H9 (cell line): ENCODE results near the gene CACNB3. TPM values are rescaled to one million over a fixed set of nuclear protein-coding genes. Genes with fewer than 3 reads are reported as not detected.
A peak's percentile ranks its signal among the peaks of the same experiment; 100 is the strongest.

Source experiments
- DNase-seq: peaks from one replicate; pipeline ENCODE4 v3.0.0-alpha.2; 2017
- H2AFZ ChIP-seq: one replicate; pipeline ENCODE4 v1.6.1; 2013; ENCODE audit warnings: mild to moderate bottlenecking, low read length, control low read depth, moderate library complexity
- H2AK5ac ChIP-seq: 2 replicates; pipeline ENCODE4 v1.6.1; 2013; ENCODE audit warnings: low read length, control low read depth, mixed read lengths; ENCODE audit not compliant: insufficient read length
- H2BK120ac ChIP-seq: one replicate; pipeline ENCODE4 v1.6.1; 2013; ENCODE audit warnings: low read depth, mild to moderate bottlenecking, low read length, control low read depth, inconsistent platforms; ENCODE audit not compliant: poor library complexity, severe bottlenecking
- H2BK12ac ChIP-seq: 2 replicates; pipeline ENCODE4 v1.6.1; 2013; ENCODE audit warnings: low read length, control low read depth, mixed read lengths, low read depth; ENCODE audit not compliant: insufficient read length
- H2BK15ac ChIP-seq: 2 replicates; pipeline ENCODE4 v1.6.1; 2013; ENCODE audit warnings: low read depth, low read length, control low read depth
- H2BK20ac ChIP-seq: one replicate; pipeline ENCODE4 v1.6.1; 2013; ENCODE audit warnings: low read depth, mild to moderate bottlenecking, low read length, control low read depth, inconsistent platforms; ENCODE audit not compliant: poor library complexity, severe bottlenecking
- H2BK5ac ChIP-seq: 2 replicates; pipeline ENCODE4 v1.6.1; 2013; ENCODE audit warnings: low read length, control low read depth, mixed read lengths; ENCODE audit not compliant: insufficient read length
- H3K14ac ChIP-seq: 2 replicates; pipeline ENCODE4 v1.6.1; 2013; ENCODE audit warnings: low read length, control low read depth; ENCODE audit not compliant: insufficient read depth
- H3K18ac ChIP-seq: 2 replicates; pipeline ENCODE4 v1.6.1; 2013; ENCODE audit warnings: low read depth, mild to moderate bottlenecking, mixed read lengths, low read length, control low read depth; ENCODE audit not compliant: insufficient read length
- H3K23ac ChIP-seq: 2 replicates; pipeline ENCODE4 v1.6.1; 2013; ENCODE audit warnings: low read length, control low read depth, mixed read lengths, low read depth; ENCODE audit not compliant: insufficient read length
- H3K23me2 ChIP-seq: 2 replicates; pipeline ENCODE4 v1.6.1; 2013; ENCODE audit warnings: low read depth, mild to moderate bottlenecking, mixed read lengths, low read length, control low read depth; ENCODE audit not compliant: insufficient read length, poor library complexity, severe bottlenecking
- H3K27ac ChIP-seq: 2 replicates; pipeline ENCODE4 v1.5.1; 2013; ENCODE audit warnings: low read length, control low read depth, mixed read lengths, low read depth; ENCODE audit not compliant: insufficient read length
- H3K27me3 ChIP-seq: 2 replicates; pipeline ENCODE4 v1.6.1; 2013; ENCODE audit warnings: low read length, control low read depth, inconsistent platforms; ENCODE audit not compliant: insufficient read depth
- H3K4ac ChIP-seq: 2 replicates; pipeline ENCODE4 v1.6.1; 2013; ENCODE audit warnings: low read depth, mild to moderate bottlenecking, control low read depth, inconsistent platforms, low read length, moderate library complexity
- H3K4me1 ChIP-seq: 2 replicates; pipeline ENCODE4 v1.6.1; 2013; ENCODE audit warnings: low read length, control low read depth, inconsistent platforms; ENCODE audit not compliant: insufficient read depth
- H3K4me2 ChIP-seq: 2 replicates; pipeline ENCODE4 v1.6.1; 2013; ENCODE audit warnings: low read length, control low read depth, mixed read lengths; ENCODE audit not compliant: insufficient read length, insufficient read depth
- H3K56ac ChIP-seq: 2 replicates; pipeline ENCODE4 v1.6.1; 2013; ENCODE audit warnings: low read depth, mild to moderate bottlenecking, mixed read lengths, low read length, control low read depth; ENCODE audit not compliant: insufficient read length
- H3K79me1 ChIP-seq: 2 replicates; pipeline ENCODE4 v1.6.1; 2013; ENCODE audit warnings: low read depth, mild to moderate bottlenecking, moderate library complexity, low read length, control low read depth, inconsistent platforms; ENCODE audit not compliant: insufficient read depth, poor library complexity, severe bottlenecking
- H3K79me2 ChIP-seq: 2 replicates; pipeline ENCODE4 v1.6.1; 2013; ENCODE audit warnings: low read length, control low read depth, inconsistent platforms; ENCODE audit not compliant: insufficient read depth
- H3K9ac ChIP-seq: 2 replicates; pipeline ENCODE4 v1.6.1; 2013; ENCODE audit warnings: low read length, control low read depth, mixed read lengths; ENCODE audit not compliant: insufficient read length; ENCODE audit errors: extremely low read depth
- H3K9me3 ChIP-seq: one replicate; pipeline ENCODE4 v1.6.1; 2013; ENCODE audit warnings: low read depth, low read length, inconsistent platforms; ENCODE audit not compliant: control insufficient read depth
- H3T11ph ChIP-seq: one replicate; pipeline ENCODE4 v1.6.1; 2013; ENCODE audit warnings: mild to moderate bottlenecking, low read length, control low read depth, inconsistent platforms
- H4K20me1 ChIP-seq: one replicate; pipeline ENCODE4 v1.6.1; 2013; ENCODE audit not compliant: control insufficient read depth, insufficient read length, insufficient read depth
- H4K5ac ChIP-seq: 2 replicates; pipeline ENCODE4 v1.6.1; 2013; ENCODE audit warnings: low read depth, mild to moderate bottlenecking, mixed read lengths, low read length, control low read depth; ENCODE audit not compliant: insufficient read length
- H4K8ac ChIP-seq: replicated peaks from 2 replicates; pipeline ENCODE4 v1.6.1; 2013; ENCODE audit warnings: low read length, control low read depth, mixed read lengths, low read depth; ENCODE audit not compliant: insufficient read length
- H4K91ac ChIP-seq: 2 replicates; pipeline ENCODE4 v1.6.1; 2013; ENCODE audit warnings: low read depth, mild to moderate bottlenecking, moderate library complexity, mixed read lengths, low read length, control low read depth; ENCODE audit not compliant: insufficient read length
- H3K27ac Mint-ChIP-seq, 3 experiments: 2 replicates in 2 of 3; 3 replicates in 1 of 3; pipeline ENCODE4 v1.8.0; 2020 to 2021; ENCODE audit warnings: mixed read lengths in 3 of 3, mild to moderate bottlenecking in 1 of 3, moderate library complexity in 1 of 3
- H3K27me3 Mint-ChIP-seq: 2 replicates; pipeline ENCODE4 v1.8.0; 2021; ENCODE audit warnings: low read depth, mild to moderate bottlenecking, moderate library complexity, mixed read lengths
- H3K36me3 Mint-ChIP-seq, 3 experiments: 2 replicates in 2 of 3; 3 replicates in 1 of 3; pipeline ENCODE4 v1.8.0; 2020 to 2021; ENCODE audit warnings: low read depth in 3 of 3, mixed read lengths in 3 of 3; ENCODE audit not compliant: insufficient read depth in 1 of 3
- H3K4me1 Mint-ChIP-seq, 2 experiments: 2 replicates each; pipeline ENCODE4 v1.8.0; 2020; ENCODE audit warnings: mixed read lengths in 2 of 2
- H3K4me3 Mint-ChIP-seq, 2 experiments: 2 replicates in 1 of 2; 3 replicates in 1 of 2; pipeline ENCODE4 v1.8.0; 2020 to 2021; ENCODE audit warnings: mild to moderate bottlenecking in 2 of 2, mixed read lengths in 2 of 2, moderate library complexity in 1 of 2
- H3K9me3 Mint-ChIP-seq, 2 experiments: 2 replicates in 1 of 2; 3 replicates in 1 of 2; pipeline ENCODE4 v1.8.0; 2020; ENCODE audit warnings: mild to moderate bottlenecking in 2 of 2, mixed read lengths in 2 of 2, moderate library complexity in 1 of 2
- CTCF ChIP-seq: fragments of 200-600 bp; sonication (generic); conservative IDR thresholded peaks from 3 replicates; pipeline ENCODE4 v1.8.0; 2021; ENCODE audit warnings: antibody characterized with exemption, mild to moderate bottlenecking
- WGBS: extraction: QIAGEN DNeasy Blood & Tissue Kit; methylation state at CpG from one replicate; pipeline ENCODE4 v1.1.7; 2013; ENCODE audit warnings: missing lambda C conversion rate, low lambda C conversion rate, mixed read lengths; ENCODE audit not compliant: insufficient read length; ENCODE audit errors: extremely low coverage; 5-methylcytosine and 5-hydroxymethylcytosine counted together
- total RNA-seq: library from RNA; stranded (reverse); gene quantifications from 2 replicates; pipeline ENCODE4 v1.2.1, GENCODE V29; 2021

Gene CACNB3
- total RNA-seq, 1 experiment from 2014 or later, result 35.1 TPM

- Mint-ChIP-seq H3K4me3 (peak overlapping the region; percentile 88 to 93; a peak in 3 of 5 replicates), H3K4me1 (peaks cover 54 to 64% of the 10 kb centered on the region in 2 experiments), H3K27ac (no peak overlapping the region), H3K27me3 (peaks cover 39% of the 10 kb centered on the region), H3K36me3 (peaks cover 0 to 17% (median 8%) of the 10 kb centered on the region in 3 experiments; a peak in 4 of 7 replicates), H3K9me3 (no peaks in the 10 kb centered on the region)
- Histone ChIP-seq H4K8ac (no peak overlapping the region), H3K79me1 (no peaks in the 10 kb centered on the region), H4K20me1 (no peaks in the 10 kb centered on the region), H2AFZ (no peak overlapping the region), H3K4me2 (no peak overlapping the region), H3K4ac (no peak overlapping the region), H3K56ac (no peak overlapping the region), H3K23ac (no peak overlapping the region), H3K18ac (no peak overlapping the region), H4K5ac (no peak overlapping the region), H3K4me1 (0 out of 2 replicates have a peak, but pooled peaks cover 2% of the 10 kb centered on the region), H3K9me3 (no peaks in the 10 kb centered on the region), H2AK5ac (no peak overlapping the region), H3K14ac (no peak overlapping the region), H2BK5ac (no peak overlapping the region), H3T11ph (no peak overlapping the region), H3K27ac (no peak overlapping the region), H2BK20ac (no peak overlapping the region), H3K9ac (no peak overlapping the region), H2BK120ac (no peak overlapping the region), H4K91ac (no peak overlapping the region), H3K79me2 (no peaks in the 10 kb centered on the region), H2BK15ac (no peak overlapping the region), H2BK12ac (no peak overlapping the region), H3K27me3 (peaks cover 23% of the 10 kb centered on the region), H3K23me2 (peaks cover 17% of the 10 kb centered on the region)
- DNase-seq, result no peak
- TF ChIP-seq CTCF, result no peak
- WGBS, result no CpG with 5 or more reads among the region's 5 CpGs
These were observed 1.9 kb downstream of the CACNB3 start for GRCh38 chr12:48819986-48820725.
